ENCODE data around the gene NAV2.

Gene NAV2

GRCh38 chr11:19753451-19754106 lies 40.9 kb downstream of the NAV2 start:
- Histone ChIP-seq H3K4me1 (no peaks in the 10 kb centered on the region), H3K4me3 (no peak overlapping the region), H3K36me3 (replicated peaks) (no peaks in the 10 kb centered on the region), H3K9me3 (no peaks in the 10 kb centered on the region), H3K27me3 (ENCODE audit: low read depth) (peaks cover 10% of the 10 kb centered on the region)
- no peak for DNase-seq (ENCODE audit: low spot score in 2 of 2)
- in situ Hi-C loops (cut with MboI; ENCODE audit: low sequenced_read_pairs), result loop anchor here (25.0 kb wide), 1 partner anchor 441 kb away; no protein-coding TSS in a partner anchor

DNA sequence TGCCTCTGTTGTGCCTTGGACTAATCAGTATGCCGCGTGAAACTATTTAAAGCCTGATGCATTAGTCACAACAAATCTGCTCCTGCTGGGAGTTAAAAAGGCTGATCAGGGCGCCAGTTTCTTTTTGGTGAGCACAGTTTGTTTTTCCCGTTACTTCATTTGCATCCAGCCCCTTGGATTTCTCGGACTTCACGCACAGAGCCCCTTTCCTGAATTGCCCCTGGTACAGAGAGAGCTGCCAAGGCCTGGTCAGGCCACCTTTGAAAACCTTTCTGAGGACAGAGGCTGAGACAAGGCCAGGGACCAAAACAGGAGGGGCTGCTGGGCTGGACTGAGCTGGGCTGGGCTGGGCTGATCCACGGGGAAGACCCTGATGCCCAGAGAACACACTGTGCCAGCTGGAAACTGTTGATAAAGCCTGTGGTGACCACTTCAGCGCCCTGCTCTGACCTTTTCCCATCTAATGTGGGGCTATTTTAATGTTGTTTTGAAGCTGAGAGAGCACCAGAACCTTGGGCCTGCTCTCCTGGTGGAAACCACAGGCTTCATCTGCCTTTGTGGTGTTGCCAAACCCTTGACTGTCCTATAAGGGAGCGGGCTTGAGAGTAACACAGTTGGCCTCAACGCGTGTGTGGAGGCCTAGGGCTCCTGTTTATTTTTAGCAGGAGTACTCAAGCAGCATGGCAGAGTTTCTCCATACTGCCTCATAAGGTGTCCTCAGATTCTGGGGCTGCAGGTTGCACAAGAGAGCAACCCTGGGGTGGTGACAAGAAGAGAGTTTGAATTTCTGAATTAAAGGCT lies 44.2 kb downstream of the NAV2 start:
- Histone ChIP-seq H3K4me1 (no peaks in the 10 kb centered on the region), H3K36me3 (replicated peaks) (no peaks in the 10 kb centered on the region), H3K27me3 (ENCODE audit: low read depth) (peaks cover 7% of the 10 kb centered on the region), H3K4me3 (no peak overlapping the region), H3K9me3 (no peaks in the 10 kb centered on the region)
- no peak for DNase-seq (ENCODE audit: low spot score in 2 of 2)
- in situ Hi-C loops (cut with MboI; ENCODE audit: low sequenced_read_pairs), result loop anchor here (25.0 kb wide), 1 partner anchor 445 kb away; no protein-coding TSS in a partner anchor

DNA sequence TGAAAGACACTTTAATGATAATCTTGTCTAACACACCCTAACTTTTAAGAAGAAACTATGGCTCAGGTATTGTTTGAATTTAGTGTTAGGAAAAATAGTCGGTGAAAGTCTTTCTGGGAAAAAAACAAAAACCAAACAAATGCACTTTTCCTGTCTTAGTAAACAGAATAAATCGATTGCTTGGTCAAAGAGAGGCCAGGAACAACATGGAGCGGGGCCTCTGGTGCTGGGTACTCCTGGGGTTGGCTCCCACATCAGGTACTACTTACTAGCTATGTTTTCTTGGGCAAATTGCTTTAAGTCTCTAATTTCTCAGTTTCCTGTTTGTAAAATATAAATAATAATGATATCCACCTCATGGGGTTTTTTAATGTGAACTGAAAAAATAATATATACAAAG lies 46.8 kb downstream of the NAV2 start:
- Histone ChIP-seq H3K36me3 (replicated peaks) (no peaks in the 10 kb centered on the region), H3K4me1 (no peaks in the 10 kb centered on the region), H3K27me3 (ENCODE audit: low read depth) (peaks cover 8% of the 10 kb centered on the region), H3K4me3 (no peak overlapping the region), H3K9me3 (no peaks in the 10 kb centered on the region)
- in situ Hi-C loops (cut with MboI; ENCODE audit: low sequenced_read_pairs), result loop anchor here (25.0 kb wide), 1 partner anchor 447 kb away; no protein-coding TSS in a partner anchor
- no peak for DNase-seq (ENCODE audit: low spot score in 2 of 2)

- in situ Hi-C loops (cut with MboI; ENCODE audit: low sequenced_read_pairs), result loop anchor here (25.0 kb wide), 1 partner anchor 450 kb away; no protein-coding TSS in a partner anchor
Measured at GRCh38 chr11:19762266-19762665, 49.6 kb downstream of the NAV2 start.

GRCh38 chr11:19763330-19763729 lies 50.7 kb downstream of the NAV2 start:
- no peaks in the 10 kb centered on the region for H3K9me3 ChIP-seq
- H3K4me1 ChIP-seq, result no peaks in the 10 kb centered on the region
- no peak for DNase-seq (ENCODE audit: low spot score in 2 of 2)
- in situ Hi-C loops (cut with MboI; ENCODE audit: low sequenced_read_pairs), result loop anchor here (25.0 kb wide), 1 partner anchor 451 kb away; no protein-coding TSS in a partner anchor
- no peaks in the 10 kb centered on the region for H3K36me3 ChIP-seq (replicated peaks)
- peaks cover 2% of the 10 kb centered on the region for H3K27me3 ChIP-seq (ENCODE audit: low read depth)
- H3K4me3 ChIP-seq, result no peak overlapping the region

More at GRCh38 chr11:19762266-19762665, 49.6 kb downstream of the NAV2 start:
- DNase-seq (ENCODE audit: low spot score in 2 of 2), result no peak
- Histone ChIP-seq H3K36me3 (replicated peaks) (no peaks in the 10 kb centered on the region), H3K4me1 (no peaks in the 10 kb centered on the region), H3K27me3 (ENCODE audit: low read depth) (peaks cover 7% of the 10 kb centered on the region), H3K4me3 (no peak overlapping the region), H3K9me3 (no peaks in the 10 kb centered on the region)

DNA sequence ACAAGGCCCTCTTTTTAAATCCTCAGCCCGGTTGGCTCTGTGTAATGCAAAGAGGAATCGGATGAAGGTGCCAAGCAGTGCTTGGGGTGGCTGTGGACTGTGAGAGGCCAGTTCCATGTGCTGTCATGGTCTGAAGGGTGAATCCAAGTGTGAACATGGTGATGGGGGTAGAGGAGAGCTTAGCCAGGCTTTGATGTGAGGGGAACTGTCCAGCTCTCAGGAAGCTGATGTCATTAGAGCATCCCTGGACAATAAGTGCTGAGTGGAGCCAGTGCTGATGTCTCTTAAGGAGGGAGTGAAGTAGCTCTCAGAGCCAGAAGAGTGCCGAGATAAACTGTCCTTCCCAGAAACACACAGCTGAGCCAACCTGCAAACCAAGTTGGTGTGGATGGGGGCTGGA lies 53.6 kb downstream of the NAV2 start:
- H3K9me3 ChIP-seq, result no peaks in the 10 kb centered on the region
- in situ Hi-C loops (cut with MboI; ENCODE audit: low sequenced_read_pairs), result loop anchor here (25.0 kb wide), 1 partner anchor 454 kb away; no protein-coding TSS in a partner anchor
- H3K36me3 ChIP-seq (replicated peaks), result no peaks in the 10 kb centered on the region
- H3K4me1 ChIP-seq, result no peaks in the 10 kb centered on the region; the same call in 1 of the 2 replicates
- H3K4me3 ChIP-seq, result no peak overlapping the region
- DNase-seq (ENCODE audit: low spot score in 2 of 2), result no peak
- H3K27me3 ChIP-seq (ENCODE audit: low read depth), result peaks cover 8% of the 10 kb centered on the region

- DNase-seq (ENCODE audit: low spot score in 2 of 2), result no peak
- no peaks in the 10 kb centered on the region; the same call in 1 of the 2 replicates for H3K4me1 ChIP-seq
- in situ Hi-C loops (cut with MboI; ENCODE audit: low sequenced_read_pairs), result loop anchor here (25.0 kb wide), 1 partner anchor 455 kb away; no protein-coding TSS in a partner anchor
- H3K9me3 ChIP-seq, result no peaks in the 10 kb centered on the region
- no peaks in the 10 kb centered on the region for H3K36me3 ChIP-seq (replicated peaks)
- H3K27me3 ChIP-seq (ENCODE audit: low read depth), result peaks cover 8% of the 10 kb centered on the region; the same call in 1 of the 2 replicates
- H3K4me3 ChIP-seq, result no peak overlapping the region
Measured at GRCh38 chr11:19766810-19767209, 54.2 kb downstream of the NAV2 start.

DNA sequence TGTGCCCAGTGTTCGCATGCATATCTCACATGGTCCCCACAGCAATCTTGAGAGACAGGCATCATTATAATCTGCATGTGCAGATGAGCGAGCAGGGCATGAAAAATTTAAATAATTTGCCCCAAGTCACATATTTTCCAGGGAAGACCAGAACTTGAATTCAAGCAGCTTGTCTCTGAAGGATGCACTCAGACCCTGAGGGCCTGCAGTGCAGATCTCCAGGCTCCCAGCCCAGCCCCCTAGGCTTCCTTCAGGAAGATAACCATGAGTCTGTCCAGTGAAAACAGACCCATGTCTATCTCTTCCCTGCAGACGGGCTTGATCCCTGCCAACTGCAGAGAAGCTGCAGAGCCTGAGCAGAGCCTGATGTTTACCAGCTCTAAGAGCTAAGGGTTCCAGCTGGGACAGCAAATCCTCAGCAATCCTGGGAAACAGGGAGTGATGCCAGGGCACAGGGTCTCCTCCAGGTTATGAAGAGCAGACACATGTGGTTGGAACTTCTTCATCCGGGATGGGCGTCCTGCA lies 55.1 kb downstream of the NAV2 start:
- H3K4me3 ChIP-seq, result no peak overlapping the region
- H3K36me3 ChIP-seq (replicated peaks), result no peaks in the 10 kb centered on the region
- H3K9me3 ChIP-seq, result no peaks in the 10 kb centered on the region
- H3K4me1 ChIP-seq, result no peaks in the 10 kb centered on the region; the same call in 1 of the 2 replicates
- in situ Hi-C loops (cut with MboI; ENCODE audit: low sequenced_read_pairs), result loop anchor here (25.0 kb wide), 1 partner anchor 455 kb away; no protein-coding TSS in a partner anchor
- no peak for DNase-seq (ENCODE audit: low spot score in 2 of 2)
- peaks cover 8% of the 10 kb centered on the region; the same call in 1 of the 2 replicates for H3K27me3 ChIP-seq (ENCODE audit: low read depth)

DNA sequence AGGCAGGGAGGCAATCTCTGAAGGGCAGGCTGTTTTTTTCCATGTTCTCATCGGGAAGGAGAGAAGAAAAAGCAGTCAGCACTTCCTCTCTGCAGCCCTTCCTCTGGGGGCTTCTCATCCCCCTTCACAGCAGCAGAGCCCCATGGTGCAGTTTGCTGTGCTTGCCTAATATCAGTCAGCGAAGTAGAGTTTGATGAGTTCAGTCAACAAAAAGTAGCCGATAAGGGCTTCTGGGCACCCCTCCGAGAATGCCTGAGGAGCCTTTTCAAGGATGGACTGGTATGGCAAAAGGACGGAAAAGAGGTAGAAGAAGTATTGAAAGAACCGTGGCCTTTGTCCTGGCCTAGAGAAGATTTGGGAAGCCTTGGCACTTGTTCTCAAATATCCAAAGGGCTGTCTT lies 55.6 kb downstream of the NAV2 start:
- H3K4me3 ChIP-seq, result no peak overlapping the region
- no peaks in the 10 kb centered on the region for H3K36me3 ChIP-seq (replicated peaks)
- no peaks in the 10 kb centered on the region for H3K9me3 ChIP-seq
- H3K4me1 ChIP-seq, result no peaks in the 10 kb centered on the region; the same call in 1 of the 2 replicates
- H3K27me3 ChIP-seq (ENCODE audit: low read depth), result peaks cover 8% of the 10 kb centered on the region; the same call in 1 of the 2 replicates
- in situ Hi-C loops (cut with MboI; ENCODE audit: low sequenced_read_pairs), result loop anchor here (25.0 kb wide), 1 partner anchor 456 kb away; no protein-coding TSS in a partner anchor
- no peak for DNase-seq (ENCODE audit: low spot score in 2 of 2)

- in situ Hi-C loops (cut with MboI; ENCODE audit: low sequenced_read_pairs), result loop anchor here (25.0 kb wide), 1 partner anchor 457 kb away; no protein-coding TSS in a partner anchor
- Histone ChIP-seq H3K4me3 (no peak overlapping the region), H3K27me3 (ENCODE audit: low read depth) (peaks cover 8% of the 10 kb centered on the region; the same call in 1 of the 2 replicates), H3K4me1 (no peaks in the 10 kb centered on the region; the same call in 1 of the 2 replicates), H3K9me3 (no peaks in the 10 kb centered on the region), H3K36me3 (replicated peaks) (no peaks in the 10 kb centered on the region)
- DNase-seq (ENCODE audit: low spot score in 2 of 2), result no peak
Measured at GRCh38 chr11:19768815-19769214, 56.2 kb downstream of the NAV2 start.

DNA sequence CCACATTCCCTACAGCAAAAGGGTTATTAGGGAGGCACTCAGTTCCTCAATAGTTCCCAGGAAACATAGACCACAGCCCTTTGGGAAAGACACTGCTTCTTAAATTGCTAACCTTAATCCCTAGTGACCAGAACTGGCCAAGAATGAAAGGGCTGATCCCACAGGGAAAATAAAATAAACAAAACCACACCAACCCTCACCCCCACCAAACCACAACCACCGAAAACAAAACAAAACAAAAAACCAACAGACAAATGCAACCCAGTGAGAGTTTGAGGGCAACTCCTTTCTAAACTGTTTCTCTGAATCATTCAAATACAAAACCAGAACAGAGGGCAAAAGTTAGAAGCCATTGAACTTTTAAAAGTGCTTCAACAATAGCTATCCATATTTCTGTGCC lies 57.2 kb downstream of the NAV2 start:
- Histone ChIP-seq H3K36me3 (replicated peaks) (no peaks in the 10 kb centered on the region), H3K4me1 (no peaks in the 10 kb centered on the region; the same call in 1 of the 2 replicates), H3K9me3 (no peaks in the 10 kb centered on the region), H3K27me3 (ENCODE audit: low read depth) (peaks cover 5% of the 10 kb centered on the region; the same call in 1 of the 2 replicates), H3K4me3 (no peak overlapping the region)
- in situ Hi-C loops (cut with MboI; ENCODE audit: low sequenced_read_pairs), result loop anchor here (25.0 kb wide), 1 partner anchor 458 kb away; no protein-coding TSS in a partner anchor
- DNase-seq (ENCODE audit: low spot score in 2 of 2), result no peak

GRCh38 chr11:19770277-19770676 lies 57.6 kb downstream of the NAV2 start:
- Histone ChIP-seq H3K4me1 (no peaks in the 10 kb centered on the region; the same call in 1 of the 2 replicates), H3K27me3 (ENCODE audit: low read depth) (peaks cover 5% of the 10 kb centered on the region; the same call in 1 of the 2 replicates), H3K9me3 (no peaks in the 10 kb centered on the region), H3K4me3 (no peak overlapping the region), H3K36me3 (replicated peaks) (no peaks in the 10 kb centered on the region)
- no peak for DNase-seq (ENCODE audit: low spot score in 2 of 2)
- in situ Hi-C loops (cut with MboI; ENCODE audit: low sequenced_read_pairs), result loop anchor here (25.0 kb wide), 1 partner anchor 458 kb away; no protein-coding TSS in a partner anchor

DNA sequence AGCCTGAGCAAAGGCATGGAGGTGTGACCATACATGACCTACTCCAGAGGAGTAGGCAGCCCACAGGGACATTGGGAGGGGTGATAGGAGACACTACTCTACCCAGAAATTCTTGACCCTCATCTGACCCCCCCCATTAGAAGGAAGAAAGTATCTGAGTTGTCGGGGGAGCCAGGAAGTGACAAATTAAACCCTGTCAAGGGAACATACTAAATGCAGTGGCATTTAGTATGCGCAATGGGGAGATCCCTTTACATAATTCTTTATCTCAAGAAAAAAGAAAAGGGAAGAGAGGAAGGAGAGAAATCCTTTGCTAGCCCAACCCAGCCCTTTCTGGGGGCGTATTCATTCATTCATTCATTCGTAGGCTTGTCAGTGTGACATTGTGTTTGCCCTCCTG lies 58.8 kb downstream of the NAV2 start:
- in situ Hi-C loops (cut with MboI; ENCODE audit: low sequenced_read_pairs), result loop anchor here (25.0 kb wide), 1 partner anchor 459 kb away; no protein-coding TSS in a partner anchor
- no peak for DNase-seq (ENCODE audit: low spot score in 2 of 2)
- no peak overlapping the region for H3K4me3 ChIP-seq
- H3K27me3 ChIP-seq (ENCODE audit: low read depth), result peaks cover 5% of the 10 kb centered on the region; the same call in 1 of the 2 replicates
- H3K9me3 ChIP-seq, result no peaks in the 10 kb centered on the region
- H3K36me3 ChIP-seq (replicated peaks), result no peaks in the 10 kb centered on the region
- no peaks in the 10 kb centered on the region; the same call in 1 of the 2 replicates for H3K4me1 ChIP-seq
